PFSK-1 (cell line): ENCODE measurements around the gene LMO4.

Experiments used
- POLR2AphosphoS5 ChIP-seq: IDR thresholded peaks from 2 replicates; pipeline ENCODE4 v1.6.1; 2012; ENCODE audit warnings: low read depth, mild to moderate bottlenecking, control low read depth, low read length, moderate library complexity
- REST ChIP-seq, 2 experiments: IDR thresholded peaks; 2 replicates each; pipeline versions ENCODE4 v1.6.1 to v1.8.0; 2011 to 2012; ENCODE audit warnings: low read depth in 2 of 2, low read length in 2 of 2, control low read depth in 1 of 2, inconsistent platforms in 1 of 2, mild to moderate bottlenecking in 1 of 2, moderate library complexity in 1 of 2; ENCODE audit not compliant: insufficient read depth in 1 of 2
- TAF1 ChIP-seq: IDR thresholded peaks from 2 replicates; pipeline ENCODE4 v1.6.1; 2012; ENCODE audit warnings: low read length, control low read depth, borderline replicate concordance; ENCODE audit not compliant: insufficient read depth

GRCh38 chr1:87307931-87308330 is 20.7 kb upstream of the LMO4 start:
- TF ChIP-seq POLR2AphosphoS5 (no peak), REST (IDR thresholded peaks at IDR 0.05; ENCODE audit: insufficient read depth in 1 of 2, low read depth in 2 of 2, low read length in 2 of 2) (no peak), TAF1 (no peak)
